OCI-LY1 (cell line): Measurements from ENCODE around the gene ZFP57.

Experiments
- EZH2 ChIP-seq: fragments of 200-600 bp; sonication (generic), shearing (Covaris generic); IDR thresholded peaks from 2 replicates; pipeline ENCODE4 v1.8.0; 2017; ENCODE audit warnings: borderline replicate concordance, mixed run types, mild to moderate bottlenecking, antibody characterized with exemption, low read length, moderate library complexity, mixed read lengths
- TF ChIP-seq, protein P1 (sequence below): fragments of 200-600 bp; sonication (generic), shearing (Covaris generic); IDR thresholded peaks from 2 replicates; pipeline ENCODE4 v1.5.1; 2017; ENCODE audit warnings: mild to moderate bottlenecking, antibody characterized with exemption, low read length, moderate library complexity, mixed read lengths

- TF ChIP-seq, protein P1, sequence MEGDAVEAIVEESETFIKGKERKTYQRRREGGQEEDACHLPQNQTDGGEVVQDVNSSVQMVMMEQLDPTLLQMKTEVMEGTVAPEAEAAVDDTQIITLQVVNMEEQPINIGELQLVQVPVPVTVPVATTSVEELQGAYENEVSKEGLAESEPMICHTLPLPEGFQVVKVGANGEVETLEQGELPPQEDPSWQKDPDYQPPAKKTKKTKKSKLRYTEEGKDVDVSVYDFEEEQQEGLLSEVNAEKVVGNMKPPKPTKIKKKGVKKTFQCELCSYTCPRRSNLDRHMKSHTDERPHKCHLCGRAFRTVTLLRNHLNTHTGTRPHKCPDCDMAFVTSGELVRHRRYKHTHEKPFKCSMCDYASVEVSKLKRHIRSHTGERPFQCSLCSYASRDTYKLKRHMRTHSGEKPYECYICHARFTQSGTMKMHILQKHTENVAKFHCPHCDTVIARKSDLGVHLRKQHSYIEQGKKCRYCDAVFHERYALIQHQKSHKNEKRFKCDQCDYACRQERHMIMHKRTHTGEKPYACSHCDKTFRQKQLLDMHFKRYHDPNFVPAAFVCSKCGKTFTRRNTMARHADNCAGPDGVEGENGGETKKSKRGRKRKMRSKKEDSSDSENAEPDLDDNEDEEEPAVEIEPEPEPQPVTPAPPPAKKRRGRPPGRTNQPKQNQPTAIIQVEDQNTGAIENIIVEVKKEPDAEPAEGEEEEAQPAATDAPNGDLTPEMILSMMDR, result no peak
- no peak for TF ChIP-seq EZH2
Observed at GRCh38 chr6:29723262-29723665, 42.3 kb upstream of the ZFP57 start, which contains the start of gene HLA-F.
